Measurements from ENCODE around the gene VWA3B.
"Not testable (repeated sequence)": the region's sequence is repeated elsewhere in the genome, so short reads cannot be mapped to it uniquely, and the experiment has no call there.

VWA3B gene

DNA sequence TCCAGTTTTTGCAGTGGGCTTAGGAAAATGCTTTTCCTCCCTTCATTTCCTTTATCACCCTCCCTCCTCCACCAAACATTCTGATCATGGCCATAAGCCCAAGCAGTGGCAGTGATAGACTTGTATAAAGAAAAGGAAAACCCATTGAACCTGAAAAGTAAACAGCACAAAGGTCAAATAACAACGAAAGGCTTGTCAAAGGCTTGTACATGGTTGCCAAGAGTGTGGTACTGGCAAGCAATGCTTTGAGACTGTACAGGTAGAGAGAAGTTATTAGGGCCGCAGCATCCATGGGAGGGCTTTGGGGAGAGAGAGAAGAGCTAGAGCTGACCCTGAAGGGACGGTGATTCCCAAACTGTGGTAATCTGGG is 2.1 kb upstream of the VWA3B start:
- DNase-seq (ENCODE audit: low read depth in 2 of 3, low spot score in 1 of 3) = no peak

DNA sequence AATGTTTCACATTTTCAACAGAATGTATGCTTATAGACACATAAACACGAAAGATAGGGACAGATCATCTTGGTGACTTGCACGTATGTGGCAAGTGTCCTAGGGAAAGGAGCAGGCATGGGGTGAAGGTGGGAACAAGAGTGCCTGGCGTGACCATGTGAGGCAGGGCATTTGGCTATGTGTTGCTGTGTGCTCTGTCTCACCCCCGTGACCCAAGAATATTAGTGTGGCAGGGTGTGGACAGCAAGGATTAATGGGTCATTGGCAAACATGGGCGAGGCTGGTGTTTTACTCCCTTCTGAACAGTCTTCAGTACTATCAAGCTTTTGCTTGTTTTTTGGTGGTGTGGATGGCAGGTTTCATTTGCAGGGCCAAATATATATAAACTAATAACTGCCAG is 1.3 kb upstream of the VWA3B start:
- no peak for DNase-seq (ENCODE audit: low read depth in 2 of 3, low spot score in 1 of 3)

- DNase-seq (ENCODE audit: low read depth in 2 of 3, low spot score in 1 of 3) = no peak
Observed at GRCh38 chr2:98087447-98088020, 567 bp downstream of the VWA3B start.

DNA sequence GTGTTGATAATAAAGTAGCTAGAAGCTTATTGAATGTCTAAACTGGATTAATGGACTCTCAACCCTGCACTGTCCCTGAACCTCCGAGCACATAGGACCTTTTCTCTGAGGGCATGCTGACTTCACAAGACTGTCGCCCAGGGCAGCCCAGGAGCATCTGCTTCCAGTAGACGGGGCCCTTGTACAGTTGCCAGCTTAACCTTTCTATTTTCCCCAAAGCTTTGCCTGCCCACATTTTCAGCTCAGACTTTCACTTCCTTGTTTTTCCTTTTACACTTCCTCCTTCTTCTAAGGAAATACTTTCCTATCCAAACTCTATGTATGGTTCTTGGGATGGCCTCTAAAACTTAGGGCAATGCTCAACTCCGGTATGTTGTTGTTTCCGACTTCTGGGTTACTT is 1.3 kb downstream of the VWA3B start:
- DNase-seq (ENCODE audit: low read depth in 2 of 3, low spot score in 1 of 3) = no peak

DNA sequence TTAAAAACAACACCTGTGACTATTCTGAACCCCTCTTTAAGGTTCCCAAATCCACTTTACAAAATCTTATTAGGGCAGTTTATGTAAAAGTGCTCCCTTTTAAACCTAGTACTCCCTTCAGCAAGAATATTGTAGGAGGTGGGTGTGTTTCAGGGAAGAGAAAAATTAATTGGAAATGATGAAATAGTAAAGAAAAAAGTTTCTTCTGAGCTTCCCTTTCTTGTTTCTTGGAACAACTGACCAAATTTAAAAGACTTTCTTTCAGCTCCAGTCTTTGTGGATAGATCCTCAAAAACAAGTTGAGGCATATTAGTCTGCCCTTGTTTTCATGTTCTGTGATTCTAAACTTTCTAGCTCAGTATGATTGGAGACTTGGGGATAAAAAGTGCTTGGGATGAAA is 3.0 kb downstream of the VWA3B start:
- DNase-seq (ENCODE audit: low read depth in 2 of 3, low spot score in 1 of 3) = no peak

GRCh38 chr2:98090951-98091350 is 4.0 kb downstream of the VWA3B start:
- no peak for DNase-seq (ENCODE audit: low read depth in 2 of 3, low spot score in 1 of 3)

DNA sequence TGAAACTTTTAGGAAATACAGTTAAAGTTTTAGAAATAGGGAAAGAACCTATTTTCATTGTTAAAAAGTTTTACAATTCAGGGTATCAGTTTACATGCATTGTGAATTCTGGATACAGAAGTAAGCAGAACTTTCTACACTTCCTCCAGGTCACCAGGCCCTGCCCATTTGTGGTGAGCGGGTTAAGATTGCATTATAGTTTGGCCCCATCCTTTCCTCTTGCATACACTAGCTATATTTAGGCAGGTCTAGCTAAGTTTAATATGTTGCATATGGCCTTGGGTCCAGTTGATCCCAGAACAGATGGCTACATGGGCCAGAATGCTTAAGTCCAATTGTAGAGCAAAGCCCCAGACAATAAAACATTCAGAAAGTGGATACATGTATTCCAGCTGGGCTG is 4.8 kb downstream of the VWA3B start:
- no peak for DNase-seq (ENCODE audit: low read depth in 2 of 3, low spot score in 1 of 3)

- DNase-seq (ENCODE audit: low read depth in 2 of 3, low spot score in 1 of 3) = no peak
Observed at GRCh38 chr2:98093146-98093545, 6.2 kb downstream of the VWA3B start.

DNA sequence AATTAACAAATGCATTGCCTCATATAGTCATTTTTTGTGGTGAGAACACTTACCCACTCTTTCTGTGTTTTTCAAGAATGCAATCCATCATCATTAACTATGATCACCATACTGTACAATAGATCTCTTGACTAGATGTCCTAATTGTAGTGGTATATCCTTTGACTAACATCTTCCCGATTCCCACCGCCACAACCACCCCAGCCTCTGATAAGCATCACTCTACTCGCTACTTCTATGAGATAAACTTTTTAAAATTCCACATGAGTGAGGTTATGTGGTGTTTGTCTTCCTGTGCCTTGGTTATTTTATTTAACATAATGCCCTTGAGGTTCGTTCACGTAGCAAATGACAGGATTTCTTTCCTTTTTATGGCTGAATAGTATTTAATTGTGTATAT is 6.6 kb downstream of the VWA3B start:
- DNase-seq (ENCODE audit: low read depth in 2 of 3, low spot score in 1 of 3) = no peak

- no peak for DNase-seq (ENCODE audit: low read depth in 2 of 3, low spot score in 1 of 3)
Observed at GRCh38 chr2:98099939-98100743, 13.2 kb downstream of the VWA3B start.

- DNase-seq (ENCODE audit: low read depth in 2 of 3, low spot score in 1 of 3) = not testable (repeated sequence)
Observed at GRCh38 chr2:98102315-98102714, 15.3 kb downstream of the VWA3B start.

- DNase-seq (ENCODE audit: low read depth in 2 of 3, low spot score in 1 of 3) = no peak
Observed at GRCh38 chr2:98102878-98103277, 15.9 kb downstream of the VWA3B start.

- no peak for DNase-seq (ENCODE audit: low read depth in 2 of 3, low spot score in 1 of 3)
Observed at GRCh38 chr2:98108110-98108509, 21.1 kb downstream of the VWA3B start.

GRCh38 chr2:98110741-98111140 is 23.8 kb downstream of the VWA3B start:
- no peak for DNase-seq (ENCODE audit: low read depth in 2 of 3, low spot score in 1 of 3)

DNA sequence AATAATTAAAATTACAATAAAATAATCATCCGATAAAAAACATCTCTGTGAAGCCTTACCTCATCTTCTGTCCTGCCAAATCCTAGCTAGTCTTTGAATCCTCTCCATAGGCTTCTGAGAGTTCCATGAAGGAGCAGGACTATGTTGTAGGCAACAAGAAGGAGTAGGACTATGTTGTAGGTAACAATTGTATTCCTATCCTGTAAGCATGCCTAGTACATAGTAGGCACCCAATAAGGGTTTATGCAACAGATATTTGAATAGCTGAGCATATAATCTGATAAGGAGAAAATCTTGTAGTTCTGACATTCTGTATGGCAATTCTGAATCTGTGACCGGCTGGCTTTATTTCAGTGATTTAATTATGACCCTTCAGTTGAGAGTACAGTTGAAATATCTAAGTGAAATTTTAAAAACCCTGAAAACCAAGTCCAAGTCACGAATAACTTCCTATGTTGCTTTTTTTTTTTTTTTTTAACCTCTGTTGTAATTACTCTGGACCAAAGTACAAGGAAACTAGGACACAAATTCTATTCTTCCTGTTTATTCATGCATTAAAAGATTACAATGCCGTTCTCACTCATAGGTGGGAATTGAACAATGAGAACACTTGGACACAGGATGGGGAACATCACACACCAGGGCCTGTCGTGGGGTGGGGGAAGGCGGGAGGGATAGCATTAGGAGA is 27.8 kb downstream of the VWA3B start:
- DNase-seq (ENCODE audit: low read depth in 2 of 3, low spot score in 1 of 3) = no peak

DNA sequence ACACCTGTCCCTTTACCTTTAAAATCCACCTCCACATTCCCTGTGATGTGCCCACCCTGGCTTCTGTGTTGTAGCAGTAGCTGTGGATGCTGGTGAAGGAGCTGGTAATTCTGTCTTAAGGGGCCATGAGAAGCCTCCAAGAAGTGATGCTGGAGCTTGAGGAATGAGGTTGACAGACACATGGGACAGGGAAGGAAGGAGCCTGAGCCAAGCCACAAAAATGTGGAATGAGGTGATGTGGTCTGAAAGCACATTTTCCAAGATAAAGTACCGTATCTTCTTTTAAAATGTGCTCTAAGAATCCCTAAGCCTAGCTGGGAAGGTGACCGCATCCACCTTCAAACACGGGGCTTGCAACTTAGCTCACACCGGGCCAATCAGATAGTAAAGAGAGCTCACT is 31.2 kb downstream of the VWA3B start:
- no peak for DNase-seq (ENCODE audit: low read depth in 2 of 3, low spot score in 1 of 3)

DNA sequence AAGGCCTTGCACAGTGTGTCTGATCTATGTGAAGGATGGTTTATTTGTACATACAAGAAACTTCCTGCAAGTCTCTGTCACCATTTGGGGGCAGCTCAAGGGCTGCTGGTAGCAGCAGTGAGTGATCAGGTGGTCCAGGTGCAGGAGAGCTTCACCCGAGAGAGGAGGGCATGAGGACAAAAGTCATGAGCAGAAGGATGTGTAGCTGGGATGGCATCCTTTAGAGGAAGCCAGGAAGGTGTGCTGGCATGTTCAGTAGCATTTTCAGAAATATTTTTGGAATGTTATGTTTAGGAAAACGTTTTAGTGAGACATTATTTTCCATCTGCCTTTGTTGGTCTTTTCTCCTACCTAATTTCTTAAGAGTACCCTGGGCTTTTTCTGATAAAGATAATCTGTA is 31.9 kb downstream of the VWA3B start:
- DNase-seq (ENCODE audit: low read depth in 2 of 3, low spot score in 1 of 3) = no peak

DNA sequence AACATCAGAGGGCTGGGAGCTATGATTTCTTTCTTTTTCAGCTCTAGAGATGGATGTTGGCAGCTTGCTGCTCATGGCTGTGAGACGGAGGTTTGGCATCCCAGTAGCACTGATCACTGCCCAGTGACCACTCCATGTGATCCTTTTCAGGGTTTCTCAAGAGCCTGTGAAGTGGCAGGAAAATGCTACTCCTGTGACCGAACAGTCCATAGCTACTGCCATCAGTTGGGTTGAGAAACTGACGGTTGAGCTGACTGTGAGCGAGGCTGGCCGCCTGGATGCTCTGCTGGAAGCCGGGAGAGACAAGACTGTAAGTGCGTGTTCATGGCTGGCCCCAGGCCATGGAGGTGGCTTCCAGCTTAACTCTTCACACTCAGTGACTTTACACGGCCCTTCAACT is 34.2 kb downstream of the VWA3B start:
- DNase-seq (ENCODE audit: low read depth in 2 of 3, low spot score in 1 of 3) = no peak

DNA sequence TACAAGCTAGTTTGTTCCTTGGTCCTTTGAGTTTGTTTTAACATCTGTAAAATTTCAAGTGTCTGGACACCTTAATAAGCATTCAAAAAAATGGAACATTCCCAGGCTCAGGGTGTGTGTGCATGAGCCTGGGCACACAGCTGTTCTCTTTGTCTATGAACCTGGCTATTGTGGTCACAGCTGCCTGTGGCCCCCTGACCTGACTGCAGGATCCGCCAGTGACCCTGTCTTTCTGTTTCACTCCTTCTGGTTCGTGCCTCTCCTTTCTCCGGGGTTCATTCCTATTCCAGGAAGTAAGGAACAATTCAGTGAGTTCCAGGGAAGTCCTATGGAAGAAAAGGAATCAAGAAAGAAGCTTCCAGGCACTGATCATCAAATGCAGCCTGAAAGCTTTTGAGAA is 35.6 kb downstream of the VWA3B start:
- DNase-seq (ENCODE audit: low read depth in 2 of 3, low spot score in 1 of 3) = no peak

- DNase-seq (ENCODE audit: low read depth in 2 of 3, low spot score in 1 of 3) = no peak
Observed at GRCh38 chr2:98123286-98123685, 36.3 kb downstream of the VWA3B start.

DNA sequence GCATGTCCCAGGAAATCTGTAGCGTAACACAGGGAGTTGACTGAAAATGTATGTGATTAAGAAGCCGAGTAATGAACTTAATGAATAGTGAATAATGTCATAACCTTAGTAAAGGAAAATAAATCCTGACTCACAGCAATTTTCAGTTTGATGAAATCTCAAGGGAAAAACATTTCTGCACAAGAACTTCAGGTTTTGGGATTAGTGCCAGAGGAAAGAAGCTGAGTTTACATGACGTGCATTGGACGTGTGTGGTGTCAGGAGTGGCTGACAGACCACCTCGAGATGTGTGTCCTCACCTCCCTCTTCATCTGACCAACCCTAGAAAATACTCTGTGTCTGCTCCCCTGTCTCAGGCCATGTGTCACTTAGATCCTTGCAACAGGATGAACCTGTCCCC is 39.1 kb downstream of the VWA3B start:
- no peak for DNase-seq (ENCODE audit: low read depth in 2 of 3, low spot score in 1 of 3)

- no peak for DNase-seq (ENCODE audit: low read depth in 2 of 3, low spot score in 1 of 3)
Observed at GRCh38 chr2:98127229-98127989, 40.4 kb downstream of the VWA3B start.
